GM18951 (cell line): ENCODE data around the gene SFT2D1.

Experiments
- POLR2A ChIP-seq: IDR thresholded peaks from 4 replicates; pipeline ENCODE4 v1.6.1; 2011; ENCODE audit warnings: mild to moderate bottlenecking; ENCODE audit not compliant: insufficient read length, insufficient read depth; ENCODE audit errors: extremely low read depth
- in situ Hi-C: fragments of 300-500 bp; cut with MboI; formaldehyde crosslinking; loops from one replicate; pipeline ENCODE4 v1.12.0; 2022; ENCODE audit warnings: low sequenced_read_pairs, mixed read lengths, inconsistent platforms; ENCODE audit not compliant: unreplicated experiment

The SFT2D1 gene

GRCh38 chr6:166335378-166336302 lies 6.7 kb downstream of the SFT2D1 start:
- in situ Hi-C loops: no loop called here
- no peak for TF ChIP-seq POLR2A

DNA sequence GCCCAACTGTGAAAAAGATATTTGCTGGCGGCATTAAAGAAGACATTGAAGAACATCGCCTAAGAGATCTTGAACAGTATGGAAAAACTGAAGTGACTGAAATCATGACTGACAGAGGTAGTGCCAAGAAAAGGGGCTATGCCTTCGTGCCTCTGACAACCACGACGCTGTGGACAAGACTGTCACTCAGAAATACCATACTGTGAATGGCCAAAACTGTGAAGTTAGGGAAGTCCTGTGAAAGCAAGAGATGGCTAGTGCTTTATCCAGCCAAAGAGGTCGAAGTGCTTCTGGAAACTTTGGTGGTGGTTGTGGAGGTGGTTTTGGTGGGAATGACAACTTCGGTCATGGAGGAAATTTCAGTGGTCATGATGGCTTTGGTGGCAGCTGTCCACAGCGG lies 7.5 kb downstream of the SFT2D1 start:
- TF ChIP-seq POLR2A: no peak
- in situ Hi-C loops: no loop called here

DNA sequence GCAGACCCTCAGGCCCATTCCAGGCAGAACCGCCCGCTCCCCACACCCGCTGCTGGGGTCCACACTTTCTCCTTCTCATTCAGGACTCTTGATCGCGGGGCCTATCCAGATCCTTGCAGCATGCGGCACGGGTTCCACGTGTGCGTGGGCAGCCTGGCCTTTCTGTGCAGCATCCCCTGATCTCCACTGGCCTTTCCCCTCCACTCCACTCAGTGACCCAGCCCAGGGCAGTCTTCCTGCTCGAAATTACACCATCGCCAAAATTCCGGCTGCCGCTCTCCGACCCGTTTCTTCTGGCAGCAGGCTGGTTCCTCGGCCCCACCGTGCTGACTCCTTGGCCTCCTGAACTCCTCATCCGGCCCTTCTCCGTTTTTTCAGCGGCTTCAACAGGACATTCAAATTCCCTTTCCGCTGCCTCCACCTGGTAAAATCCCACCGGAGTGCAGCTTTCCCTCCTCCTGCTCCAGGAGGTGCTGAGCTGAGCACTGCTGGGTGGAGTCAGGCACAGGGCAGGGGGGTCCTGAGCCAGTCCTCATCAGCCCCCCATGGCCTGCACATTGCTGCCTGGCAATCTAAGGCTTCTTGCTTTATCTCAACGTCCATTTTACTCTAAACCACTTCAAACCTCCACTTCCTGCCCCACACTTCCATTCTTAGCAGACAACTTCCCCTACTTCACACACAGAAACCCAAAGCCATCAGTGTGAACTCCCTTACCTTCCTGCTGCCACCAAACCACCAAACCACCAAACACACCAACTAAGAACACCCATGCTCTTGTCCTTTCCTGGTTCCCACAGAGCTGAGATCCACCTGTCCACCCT lies 9.0 kb downstream of the SFT2D1 start:
- peak; percentile 37 for TF ChIP-seq POLR2A
- in situ Hi-C loops: no loop called here

GRCh38 chr6:166331503-166332415 lies 10.6 kb downstream of the SFT2D1 start:
- in situ Hi-C loops: no loop called here

GRCh38 chr6:166330612-166331011 lies 11.7 kb downstream of the SFT2D1 start:
- TF ChIP-seq POLR2A: no peak
- in situ Hi-C loops: no loop called here

More at GRCh38 chr6:166331503-166332415, 10.6 kb downstream of the SFT2D1 start:
- no peak for TF ChIP-seq POLR2A

- TF ChIP-seq POLR2A: no peak
- in situ Hi-C loops: no loop called here
Measured at GRCh38 chr6:166325383-166326042, 16.8 kb downstream of the SFT2D1 start.

GRCh38 chr6:166323395-166323794 lies 18.9 kb downstream of the SFT2D1 start:
- no peak for TF ChIP-seq POLR2A
- in situ Hi-C loops: no loop called here

GRCh38 chr6:166318649-166319600 lies 23.4 kb downstream of the SFT2D1 start:
- in situ Hi-C loops: no loop called here
- peak; percentile 13 for TF ChIP-seq POLR2A

- in situ Hi-C loops: no loop called here
- TF ChIP-seq POLR2A: no peak
Measured at GRCh38 chr6:166318227-166318626, 24.1 kb downstream of the SFT2D1 start.

GRCh38 chr6:166317261-166318212 lies 24.8 kb downstream of the SFT2D1 start:
- no peak for TF ChIP-seq POLR2A
- in situ Hi-C loops: no loop called here
